ENCODE data around the gene GAB2.
A peak's percentile ranks its signal among the peaks of the same experiment; 100 is the strongest.

Gene GAB2

DNA sequence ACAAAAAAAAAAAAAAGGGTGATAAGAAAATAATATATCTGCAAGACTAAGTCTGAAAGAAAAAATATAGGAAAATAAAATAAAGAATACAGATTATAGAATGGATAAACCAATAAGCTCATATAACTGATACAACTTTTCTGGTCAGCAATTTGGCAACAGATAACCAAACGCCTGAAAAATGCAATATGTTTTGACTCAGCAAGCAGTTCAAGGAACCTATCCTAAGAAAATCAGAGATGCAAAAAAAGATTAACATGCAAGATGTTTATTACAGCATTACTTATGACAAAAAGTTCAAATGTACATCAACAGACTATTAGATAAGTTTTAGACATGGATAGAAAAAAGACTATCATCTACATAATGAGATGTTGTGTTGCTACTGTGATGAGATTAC, 27.1 kb upstream of the GAB2 start:
- no peak overlapping the region for H3K4me3 ChIP-seq (ENCODE audit: low read depth, low read length)
- no peak for DNase-seq (ENCODE audit: low read depth)

DNA sequence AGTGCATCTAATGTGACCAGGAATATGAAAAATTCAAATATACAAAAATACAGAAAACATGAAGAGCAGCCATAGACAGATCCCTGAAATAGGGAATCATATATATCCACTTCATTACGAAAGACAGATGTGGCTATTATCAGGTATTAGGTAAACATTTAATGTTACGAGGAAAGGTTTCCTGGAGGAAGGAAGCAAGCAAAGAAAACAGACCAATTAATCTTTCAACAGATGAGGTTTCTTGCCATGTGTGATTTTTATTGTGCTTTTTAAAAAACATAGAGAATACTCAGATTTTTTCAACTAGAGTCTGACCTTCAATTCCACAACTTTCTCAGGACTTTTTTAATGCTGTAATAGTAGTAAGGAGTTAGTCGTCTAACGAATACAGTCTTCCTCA, 24.3 kb upstream of the GAB2 start:
- H3K4me3 ChIP-seq (ENCODE audit: low read depth, low read length) = no peak overlapping the region
- no peak for DNase-seq (ENCODE audit: low read depth)
- no peak for TF ChIP-seq CTCF (conservative IDR thresholded peaks at IDR 0.05; ENCODE audit: low read depth, low read length)

More for the DNA sequence above, 27.1 kb upstream of the GAB2 start:
- no peak for TF ChIP-seq CTCF (conservative IDR thresholded peaks at IDR 0.05; ENCODE audit: low read depth, low read length)

DNA sequence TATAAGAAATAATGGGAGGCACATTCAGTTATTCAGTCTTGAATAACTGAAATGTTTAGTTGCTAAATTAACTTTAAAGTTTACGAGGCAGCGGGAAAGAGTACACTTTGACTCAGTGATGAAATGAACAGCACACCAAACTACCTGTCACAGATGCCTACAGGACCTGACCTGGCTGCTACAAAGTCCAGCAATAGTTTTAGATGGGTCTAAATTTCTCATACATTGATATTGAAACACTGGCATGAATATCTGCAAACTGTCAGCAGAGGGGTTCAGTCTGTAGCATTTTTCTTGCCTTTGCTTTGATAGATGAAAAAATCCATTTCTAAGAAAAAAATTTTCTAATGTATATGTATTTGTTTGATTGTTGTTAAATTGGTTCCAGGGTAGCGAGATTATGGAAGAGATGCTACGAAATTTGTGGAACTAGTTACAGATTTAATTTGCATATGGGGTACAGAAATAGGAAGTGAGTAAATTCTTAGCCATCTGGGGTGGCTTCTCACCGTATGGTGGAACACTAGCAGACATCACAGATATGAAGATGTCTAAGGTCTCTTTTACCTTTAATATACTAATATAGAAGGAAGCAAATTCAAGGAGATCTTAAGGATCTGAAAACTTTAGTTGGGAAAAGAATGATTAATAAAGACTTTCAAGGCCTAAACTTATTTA, 20.8 kb upstream of the GAB2 start:
- no peak for TF ChIP-seq CTCF (conservative IDR thresholded peaks at IDR 0.05; ENCODE audit: low read depth, low read length)
- DNase-seq (ENCODE audit: low read depth) = no peak
- H3K4me3 ChIP-seq (ENCODE audit: low read depth, low read length) = no peak overlapping the region

GRCh38 chr11:78432956-78433355, 15.3 kb upstream of the GAB2 start:
- TF ChIP-seq CTCF (conservative IDR thresholded peaks at IDR 0.05; ENCODE audit: low read depth, low read length) = no peak
- DNase-seq (ENCODE audit: low read depth) = peak; percentile 33
- no peak overlapping the region for H3K4me3 ChIP-seq (ENCODE audit: low read depth, low read length)

DNA sequence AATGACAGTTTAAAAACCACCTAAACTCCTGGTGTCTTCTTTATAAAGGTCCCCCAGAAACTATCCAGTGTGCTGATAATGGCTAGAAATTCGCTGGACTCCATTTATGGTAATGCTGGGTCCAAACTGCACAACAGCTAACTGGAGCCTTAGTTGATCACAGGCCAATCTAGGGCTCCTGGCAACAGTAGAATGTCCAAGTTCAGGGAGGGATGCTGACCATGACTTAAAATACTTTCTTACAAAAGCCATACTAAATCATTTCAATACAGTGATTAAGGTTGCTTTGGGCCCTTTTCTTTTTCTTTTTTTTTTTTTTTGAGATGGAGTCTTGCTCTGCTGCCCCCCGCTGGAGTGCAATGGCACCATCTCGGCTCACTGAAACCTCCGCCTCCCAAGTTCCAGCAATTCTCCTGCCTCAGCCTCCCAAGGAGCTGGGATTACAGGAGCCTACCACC, 14.5 kb upstream of the GAB2 start:
- TF ChIP-seq CTCF (conservative IDR thresholded peaks at IDR 0.05; ENCODE audit: low read depth, low read length) = peak; percentile 50

DNA sequence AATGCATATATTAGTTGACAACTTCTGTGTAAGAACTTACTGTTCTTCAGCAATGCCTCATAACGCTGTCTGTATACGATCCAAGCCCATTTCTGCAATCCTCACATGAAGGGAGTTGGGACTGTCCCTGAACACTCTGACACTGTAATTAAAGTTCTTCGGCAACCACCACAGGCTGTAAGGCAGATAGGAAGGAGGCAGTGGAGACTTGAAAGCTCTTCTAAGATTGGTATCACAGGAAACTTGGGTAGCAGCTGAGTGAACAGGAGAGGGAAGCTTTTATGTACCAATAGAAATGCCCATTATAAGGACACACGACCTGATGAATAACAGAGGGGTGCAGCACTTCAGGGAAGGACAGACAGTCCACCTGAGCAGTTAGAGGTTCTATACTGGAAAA, 12.0 kb upstream of the GAB2 start:
- no peak for TF ChIP-seq CTCF (conservative IDR thresholded peaks at IDR 0.05; ENCODE audit: low read depth, low read length)
- no peak overlapping the region for H3K4me3 ChIP-seq (ENCODE audit: low read depth, low read length)
- DNase-seq (ENCODE audit: low read depth) = no peak

More for the DNA sequence above, 14.5 kb upstream of the GAB2 start:
- no peak for DNase-seq (ENCODE audit: low read depth)
- no peak overlapping the region for H3K4me3 ChIP-seq (ENCODE audit: low read depth, low read length)

- H3K4me3 ChIP-seq (ENCODE audit: low read depth, low read length) = no peak overlapping the region
- TF ChIP-seq CTCF (conservative IDR thresholded peaks at IDR 0.05; ENCODE audit: low read depth, low read length) = no peak
- DNase-seq (ENCODE audit: low read depth) = no peak
These were observed 11.6 kb upstream of the GAB2 start for GRCh38 chr11:78429209-78429608.

All from choroid plexus epithelial cell (primary cell).